PC-9 (cell line): Measurements from ENCODE around the gene SPPL2B. TPM values are rescaled to one million over a fixed set of nuclear protein-coding genes. Genes with fewer than 3 reads are reported as not detected.

Experiments used
- BruUV-seq: library from RNA; stranded (reverse); fragments of 400-500 nt; replicated peaks from 2 replicates; lab custom pipeline; 2021; lab: Mats Ljungman, UMichigan
- CTCF ChIA-PET: fragments of 300-600 bp; sonication (Branson Sonifier 250); formaldehyde crosslinking; loops from one replicate; lab custom pipeline; 2022; ENCODE audit warnings: antibody characterized with exemption; lab: Charles Lee
- POLR2A ChIA-PET: fragments of 300-600 bp; sonication (Branson Sonifier 250); formaldehyde crosslinking; loops from one replicate; lab custom pipeline; 2022; ENCODE audit warnings: antibody characterized with exemption; ENCODE audit not compliant: unreplicated experiment; lab: Charles Lee
- DNase-seq, 2 experiments: peaks; one replicate each; pipeline versions ENCODE4 v3.0.0 to v3.0.0-alpha.2; 2015 to 2022; ENCODE audit warnings: mixed read lengths in 1 of 2
- H2AFZ ChIP-seq: fragments of 200-600 bp; sonication (generic); 2 replicates; pipeline ENCODE4 v1.8.1; 2017; ENCODE audit warnings: antibody characterized with exemption
- H3F3A ChIP-seq: fragments of 200-600 bp; sonication (generic); 2 replicates; pipeline ENCODE4 v1.8.1; 2017; ENCODE audit warnings: antibody characterized with exemption, mild to moderate bottlenecking, low read depth; ENCODE audit not compliant: insufficient read depth
- H3K27ac ChIP-seq: fragments of 200-600 bp; sonication (generic); 2 replicates; pipeline ENCODE4 v1.6.1; 2016; ENCODE audit warnings: mixed run types
- H3K27me3 ChIP-seq: fragments of 200-600 bp; sonication (generic); 2 replicates; pipeline ENCODE4 v1.6.1; 2016; ENCODE audit warnings: low read depth, mixed run types; ENCODE audit not compliant: insufficient read depth
- H3K36me3 ChIP-seq: fragments of 200-600 bp; sonication (generic); 2 replicates; pipeline ENCODE4 v1.6.1; 2016; ENCODE audit warnings: low read depth, mixed run types
- H3K4me1 ChIP-seq: fragments of 200-600 bp; sonication (generic); replicated peaks from 2 replicates; pipeline ENCODE4 v1.6.1; 2016; ENCODE audit warnings: mixed run types; ENCODE audit not compliant: insufficient read depth
- H3K4me2 ChIP-seq: fragments of 200-600 bp; sonication (generic); 2 replicates; pipeline ENCODE4 v1.6.1; 2017; ENCODE audit warnings: mixed run types
- H3K4me3 ChIP-seq: fragments of 200-600 bp; sonication (generic); 2 replicates; pipeline ENCODE4 v1.6.1; 2016; ENCODE audit warnings: mixed run types
- H3K79me2 ChIP-seq: fragments of 200-600 bp; sonication (generic); 2 replicates; pipeline ENCODE4 v1.6.1; 2017; ENCODE audit warnings: low read depth, mixed run types
- H3K9me2 ChIP-seq: fragments of 200-600 bp; sonication (generic); 2 replicates; pipeline ENCODE4 v1.8.1; 2017; ENCODE audit warnings: mild to moderate bottlenecking; ENCODE audit not compliant: insufficient read depth
- H3K9me3 ChIP-seq: fragments of 200-600 bp; sonication (generic); 2 replicates; pipeline ENCODE4 v1.8.1; 2016; ENCODE audit warnings: low read depth; ENCODE audit not compliant: insufficient read depth
- H4K20me1 ChIP-seq: fragments of 200-600 bp; sonication (generic); 2 replicates; pipeline ENCODE4 v1.8.1; 2017; ENCODE audit not compliant: insufficient read depth
- CTCF ChIP-seq: fragments of 200-600 bp; sonication (generic); conservative IDR thresholded peaks from 2 replicates; pipeline ENCODE4 v1.6.1; 2017; ENCODE audit warnings: mixed run types, antibody characterized with exemption, mild to moderate bottlenecking, moderate library complexity
- EZH2 ChIP-seq: fragments of 200-600 bp; sonication (generic); IDR thresholded peaks from 2 replicates; pipeline ENCODE4 v1.8.0; 2017; ENCODE audit warnings: antibody characterized with exemption, low read depth
- intact Hi-C: fragments of 100-400 bp; cut with micrococcal nuclease; formaldehyde crosslinking; loops from one replicate; pipeline ENCODE4 v1.10.0; 2022; ENCODE audit not compliant: unreplicated experiment
- total RNA-seq: library from RNA; stranded (reverse); gene quantifications from 2 replicates; pipeline ENCODE4 v1.2.3, GENCODE V29; 2021

Gene SPPL2B
- total RNA-seq, 1 experiment from 2014 or later, result 49.6 TPM

DNA sequence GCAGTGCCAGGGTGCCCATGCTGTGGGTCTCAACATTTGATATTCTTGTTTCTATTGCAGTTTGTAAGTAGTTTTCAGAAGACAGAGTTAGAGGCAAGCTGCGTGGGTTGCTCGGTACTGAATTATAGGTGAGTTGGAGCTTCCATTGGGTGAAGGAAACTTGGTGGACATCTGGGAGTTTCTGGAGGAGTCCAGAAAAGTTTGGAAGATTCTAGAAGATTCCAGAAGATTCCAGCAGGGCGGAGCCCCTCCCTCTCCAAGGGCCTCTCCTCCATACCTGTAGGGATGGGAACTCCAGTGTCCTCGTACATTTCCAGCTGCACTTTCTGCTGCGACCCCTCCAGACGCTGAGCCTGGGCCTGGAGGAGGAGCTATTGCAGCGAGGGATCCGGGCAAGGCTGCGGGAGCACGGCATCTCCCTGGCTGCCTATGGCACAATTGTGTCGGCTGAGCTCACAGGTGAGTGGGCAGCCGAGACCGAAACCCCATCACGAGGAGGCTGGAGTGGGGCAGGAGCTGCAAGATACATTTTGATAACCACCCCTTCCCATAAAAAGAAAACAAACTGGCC lies 70.3 kb downstream of the SPPL2B start:
- no peak for TF ChIP-seq CTCF
- no peak for TF ChIP-seq EZH2
- H3F3A ChIP-seq, result no peaks in the 10 kb centered on the region
- no peaks in the 10 kb centered on the region for H3K9me3 ChIP-seq
- H3K4me2 ChIP-seq, result no peak overlapping the region
- no peaks in the 10 kb centered on the region for H3K36me3 ChIP-seq
- H3K9me2 ChIP-seq, result no peaks in the 10 kb centered on the region
- intact Hi-C loops, result loop anchor here (10.0 kb wide), 1 partner anchor 244 kb away; the partner anchor contains the start of gene AP3D1
- no peak overlapping the region for H3K27ac ChIP-seq
- no peaks in the 10 kb centered on the region for H3K27me3 ChIP-seq
- no peaks in the 10 kb centered on the region for H4K20me1 ChIP-seq
- BruUV-seq, result no TSS peak
- ChIA-PET POLR2A (no interaction called here), CTCF (no interaction called here)
- no peaks in the 10 kb centered on the region for H3K79me2 ChIP-seq
- peaks cover 5% of the 10 kb centered on the region; the same call in 1 of the 2 replicates for H3K4me1 ChIP-seq
- DNase-seq, result no peak
- no peak overlapping the region for H2AFZ ChIP-seq
- H3K4me3 ChIP-seq, result no peak overlapping the region

- Histone ChIP-seq H2AFZ (no peak overlapping the region), H3K36me3 (no peaks in the 10 kb centered on the region), H3K4me1 (peaks cover 5% of the 10 kb centered on the region; the same call in 1 of the 2 replicates), H3K27me3 (no peaks in the 10 kb centered on the region), H3K27ac (no peak overlapping the region), H3K9me3 (no peaks in the 10 kb centered on the region), H3K4me3 (no peak overlapping the region), H4K20me1 (no peaks in the 10 kb centered on the region), H3F3A (no peaks in the 10 kb centered on the region), H3K9me2 (no peaks in the 10 kb centered on the region), H3K4me2 (no peak overlapping the region), H3K79me2 (no peaks in the 10 kb centered on the region)
- intact Hi-C loops, result loop anchor here (10.0 kb wide), 1 partner anchor 245 kb away; the partner anchor contains the start of gene AP3D1
- TF ChIP-seq CTCF (no peak), EZH2 (no peak)
- no TSS peak for BruUV-seq
- no peak for DNase-seq
- ChIA-PET POLR2A (no interaction called here), CTCF (no interaction called here)
These were observed 71.1 kb downstream of the SPPL2B start for GRCh38 chr19:2399582-2399981.

Other genes with a start within 250 kb of the SPPL2B start
- gene MOB3A, start 232.4 kb upstream of the SPPL2B start, total RNA-seq, result 22.8 and 28.9 TPM in 2 replicates
- 1.5 and 2.4 TPM in 2 replicates for gene IZUMO4, start 231.8 kb upstream of the SPPL2B start, total RNA-seq
- gene AP3D1, start 177.1 kb upstream of the SPPL2B start, total RNA-seq, result 75.5 and 87.2 TPM in 2 replicates
- gene DOT1L, start 164.8 kb upstream of the SPPL2B start, total RNA-seq, result 16.0 and 23.9 TPM in 2 replicates
- gene PLEKHJ1, start 92.4 kb upstream of the SPPL2B start, total RNA-seq, result 38.6 and 45.9 TPM in 2 replicates
- gene SF3A2, start 91.9 kb upstream of the SPPL2B start, total RNA-seq, result 73.5 and 83.0 TPM in 2 replicates
- gene AMH, start 79.4 kb upstream of the SPPL2B start, total RNA-seq, result 6.9 and 8.1 TPM in 2 replicates
- 1.1 and 1.4 TPM in 2 replicates for gene JSRP1, start 72.3 kb upstream of the SPPL2B start, total RNA-seq
- not detected in 2 replicates for gene PEAK3, start 46.5 kb upstream of the SPPL2B start, total RNA-seq
- gene LINGO3, start 20.5 kb upstream of the SPPL2B start, total RNA-seq, result 0.18 TPM in 1 of 2 replicates, not detected in the other
- 80.2 and 83.4 TPM in 2 replicates for gene LSM7, start 98 bp upstream of the SPPL2B start, total RNA-seq
- 0.10 and 0.20 TPM in 2 replicates for gene TMPRSS9, start 31.6 kb downstream of the SPPL2B start, total RNA-seq
- gene TIMM13, start 98.9 kb downstream of the SPPL2B start, total RNA-seq, result 80.0 and 81.9 TPM in 2 replicates
- gene LMNB2, start 128.3 kb downstream of the SPPL2B start, total RNA-seq, result 109 and 114 TPM in 2 replicates
- gene GADD45B, start 147.4 kb downstream of the SPPL2B start, total RNA-seq, result 24.7 and 35.5 TPM in 2 replicates